H1 (cell line): ENCODE data around the gene ZNF423. TPM values are rescaled to one million over a fixed set of nuclear protein-coding genes. Genes with fewer than 3 reads are reported as not detected.

Experiments
- CTCF ChIA-PET: fragments of 300-600 bp; sonication (Branson Sonifier 250); formaldehyde crosslinking; loops from one replicate; lab custom pipeline; 2021; ENCODE audit not compliant: partially characterized antibody; lab: Charles Lee
- POLR2A ChIA-PET: fragments of 300-600 bp; sonication (Branson Sonifier 250); formaldehyde crosslinking; loops from one replicate; lab custom pipeline; 2021; ENCODE audit warnings: inconsistent platforms; ENCODE audit not compliant: partially characterized antibody; lab: Charles Lee
- DNase-seq, 2 experiments: peaks; one replicate each; pipeline versions ENCODE4 v3.0.0 to v3.0.0-alpha.2; 2010 to 2022; ENCODE audit warnings: low spot score in 2 of 2, low read depth in 1 of 2, mixed read lengths in 1 of 2
- FAIRE-seq: peaks from 2 replicates; lab custom pipeline; 2011; peaks lifted over from hg19 to GRCh38; lab: Jason Lieb, UNC
- H2AFZ ChIP-seq: 2 replicates; pipeline ENCODE4 v1.8.1; 2012; ENCODE audit warnings: low read length, inconsistent platforms
- H2AK5ac ChIP-seq: 2 replicates; pipeline ENCODE4 v1.6.1; 2013; ENCODE audit warnings: low read depth, low read length
- H2BK120ac ChIP-seq: replicated peaks from 2 replicates; pipeline ENCODE3; 2013; ENCODE audit warnings: low read depth, low read length, inconsistent platforms
- H2BK12ac ChIP-seq: 2 replicates; pipeline ENCODE4 v1.6.1; 2013; ENCODE audit warnings: low read depth, low read length
- H2BK15ac ChIP-seq: 2 replicates; pipeline ENCODE4 v1.6.1; 2013; ENCODE audit warnings: low read length
- H2BK20ac ChIP-seq: 2 replicates; pipeline ENCODE4 v1.6.1; 2013; ENCODE audit warnings: low read length
- H2BK5ac ChIP-seq: 2 replicates; pipeline ENCODE4 v1.6.1; 2013; ENCODE audit warnings: low read depth, low read length
- H3K14ac ChIP-seq: 2 replicates; pipeline ENCODE4 v1.6.1; 2013; ENCODE audit warnings: inconsistent platforms; ENCODE audit not compliant: insufficient read length
- H3K18ac ChIP-seq: 2 replicates; pipeline ENCODE4 v1.6.1; 2013; ENCODE audit warnings: low read length; ENCODE audit errors: extremely low read depth
- H3K23ac ChIP-seq: 2 replicates; pipeline ENCODE4 v1.6.1; 2013; ENCODE audit warnings: inconsistent platforms; ENCODE audit not compliant: insufficient read length
- H3K23me2 ChIP-seq: 2 replicates; pipeline ENCODE4 v1.6.1; 2013; ENCODE audit warnings: low read depth, low read length
- H3K27ac ChIP-seq: 2 replicates; pipeline ENCODE4 v1.6.1; 2011; ENCODE audit warnings: low read depth, low read length, inconsistent platforms
- H3K27me3 ChIP-seq, 4 experiments: replicated peaks in 1 of 4; 1 replicate in 1 of 4; 2 replicates in 3 of 4; pipeline versions ENCODE4 v1.6.1 to v1.8.1; 2011 to 2013; ENCODE audit warnings: low read length in 3 of 4, mild to moderate bottlenecking in 3 of 4, inconsistent platforms in 2 of 4, mixed read lengths in 2 of 4, moderate library complexity in 1 of 4; ENCODE audit not compliant: control insufficient read depth in 3 of 4, insufficient read depth in 3 of 4; ENCODE audit errors: extremely low read depth in 1 of 4
- H3K36me3 ChIP-seq, 4 experiments: 2 replicates each; pipeline versions ENCODE4 v1.6.1 to v1.8.1; 2011 to 2013; ENCODE audit warnings: mild to moderate bottlenecking in 4 of 4, low read length in 3 of 4, moderate library complexity in 2 of 4, control low read depth in 1 of 4, inconsistent platforms in 1 of 4; ENCODE audit not compliant: insufficient read depth in 4 of 4, control insufficient read depth in 2 of 4
- H3K4ac ChIP-seq: replicated peaks from 2 replicates; pipeline ENCODE3; 2013; ENCODE audit warnings: low read length, low read depth, mixed read lengths, inconsistent platforms; ENCODE audit not compliant: insufficient read length
- H3K4me1 ChIP-seq, 4 experiments: replicated peaks in 1 of 4; 1 replicate in 1 of 4; 2 replicates in 3 of 4; pipeline versions ENCODE4 v1.6.1 to v1.8.1; 2011 to 2013; ENCODE audit warnings: low read length in 3 of 4, inconsistent platforms in 2 of 4, mixed read lengths in 1 of 4; ENCODE audit not compliant: insufficient read depth in 4 of 4, control insufficient read depth in 3 of 4
- H3K4me2 ChIP-seq, 2 experiments: 2 replicates each; pipeline versions ENCODE4 v1.6.1 to v1.8.1; 2011 to 2013; ENCODE audit warnings: low read depth in 2 of 2, low read length in 2 of 2, control low read depth in 1 of 2, inconsistent platforms in 1 of 2, mild to moderate bottlenecking in 1 of 2; ENCODE audit not compliant: insufficient read depth in 1 of 2
- H3K4me3 ChIP-seq, 4 experiments: fragments of 200-600, 300-600 bp in 1 of 4; sonication (generic), shearing (Covaris generic), sonication (Bioruptor Twin) in 1 of 4; 2 replicates each; pipeline versions ENCODE4 v1.5.1 to v1.8.1; 2011 to 2016; ENCODE audit warnings: low read length in 4 of 4, low read depth in 3 of 4, control low read depth in 2 of 4, inconsistent platforms in 2 of 4, mild to moderate bottlenecking in 2 of 4, mixed read lengths in 1 of 4, moderate library complexity in 1 of 4; ENCODE audit not compliant: insufficient read depth in 2 of 4; ENCODE audit errors: extremely low read depth in 1 of 4
- H3K56ac ChIP-seq: replicated peaks from 2 replicates; pipeline ENCODE3; 2013; ENCODE audit warnings: low read depth, mild to moderate bottlenecking, mixed read lengths, low read length, inconsistent platforms; ENCODE audit not compliant: insufficient read length
- H3K79me1 ChIP-seq: 2 replicates; pipeline ENCODE4 v1.6.1; 2013; ENCODE audit warnings: low read depth, low read length, control low read depth
- H3K79me2 ChIP-seq, 2 experiments: 2 replicates each; pipeline versions ENCODE4 v1.6.1 to v1.8.1; 2012 to 2013; ENCODE audit warnings: low read length in 2 of 2, mild to moderate bottlenecking in 2 of 2, inconsistent platforms in 1 of 2; ENCODE audit not compliant: insufficient read depth in 2 of 2, control insufficient read depth in 1 of 2
- H3K9ac ChIP-seq, 4 experiments: replicated peaks in 1 of 4; 1 replicate in 1 of 4; 2 replicates in 3 of 4; pipeline versions ENCODE4 v1.6.1 to v1.8.1; 2011 to 2013; ENCODE audit warnings: low read depth in 3 of 4, low read length in 3 of 4, control low read depth in 2 of 4, mild to moderate bottlenecking in 2 of 4, moderate library complexity in 2 of 4, inconsistent platforms in 1 of 4; ENCODE audit errors: extremely low read depth in 1 of 4
- H3K9me3 ChIP-seq, 2 experiments: 2 replicates each; pipeline versions ENCODE4 v1.6.1 to v1.8.1; 2012 to 2013; ENCODE audit warnings: mild to moderate bottlenecking in 2 of 2, moderate library complexity in 2 of 2, control low read depth in 1 of 2, inconsistent platforms in 1 of 2, low read depth in 1 of 2, low read length in 1 of 2, mixed read lengths in 1 of 2; ENCODE audit not compliant: insufficient read depth in 2 of 2
- H4K20me1 ChIP-seq, 2 experiments: replicated peaks in 1 of 2; 2 replicates each; pipeline versions ENCODE3 to v1.8.1; 2011 to 2013; ENCODE audit warnings: inconsistent platforms in 2 of 2, low read length in 2 of 2, mild to moderate bottlenecking in 1 of 2; ENCODE audit not compliant: insufficient read depth in 2 of 2, control insufficient read depth in 1 of 2
- H4K5ac ChIP-seq: 2 replicates; pipeline ENCODE4 v1.6.1; 2013; ENCODE audit warnings: low read length, low read depth, mixed read lengths, inconsistent platforms; ENCODE audit not compliant: insufficient read length
- H4K8ac ChIP-seq: 2 replicates; pipeline ENCODE4 v1.8.0; 2013; ENCODE audit warnings: mild to moderate bottlenecking, moderate library complexity, low read length, inconsistent platforms; ENCODE audit not compliant: insufficient read depth; ENCODE audit errors: extremely low read depth
- H4K91ac ChIP-seq: replicated peaks from 2 replicates; pipeline ENCODE3; 2013; ENCODE audit warnings: low read length, mixed read lengths, inconsistent platforms; ENCODE audit not compliant: insufficient read length
- ATF2 ChIP-seq: IDR thresholded peaks from 2 replicates; pipeline ENCODE4 v1.6.1; 2012; ENCODE audit warnings: low read length, inconsistent platforms
- POU5F1 ChIP-seq: IDR thresholded peaks from 2 replicates; pipeline ENCODE4 v1.6.1; 2011; ENCODE audit warnings: low read depth, mild to moderate bottlenecking, low read length, moderate library complexity
- USF2 ChIP-seq: IDR thresholded peaks from 2 replicates; pipeline ENCODE4 v1.6.1; 2011; ENCODE audit warnings: low read length, improper control_type of control experiment
- WGBS, 2 experiments: shearing (Covaris generic) in 1 of 2; methylation state at CpG; one replicate each; pipeline versions ENCODE4 v1.1.6 to v1.1.7; 2013 to 2015; ENCODE audit warnings: low lambda C conversion rate in 2 of 2, mixed read lengths in 2 of 2, inconsistent platforms in 1 of 2, low coverage in 1 of 2, missing lambda C conversion rate in 1 of 2; ENCODE audit not compliant: insufficient replicate concordance in 2 of 2, insufficient coverage in 1 of 2, insufficient read length in 1 of 2; ENCODE audit errors: extremely low coverage in 1 of 2, missing lambda C conversion rate in 1 of 2; 5-methylcytosine and 5-hydroxymethylcytosine counted together
- polyA plus RNA-seq, 7 experiments: library from polyadenylated mRNA; depleted of rRNA in 3 of 7; stranded (reverse) in 5 of 7; unstranded in 2 of 7; fragments of >200 nt in 5 of 7; fragments of 200-250 nt in 2 of 7; gene quantifications; 1 replicate in 5 of 7; 2 replicates in 1 of 7; 4 replicates in 1 of 7; pipeline versions ENCODE4 v1.2.1 to v1.2.3, GENCODE V29; 2011 to 2013; ENCODE audit warnings: missing spikeins in 2 of 7, mixed read lengths in 2 of 7
- total RNA-seq: library from RNA; stranded (reverse); fragmentation: NEBNext Ultra II Directional; extraction: Animal tissue kit (Norgen Biotek cat#: 25700); gene quantifications from 2 replicates; pipeline ENCODE4 v1.2.1, GENCODE V29; 2021

The ZNF423 gene
- total and polyA plus RNA-seq, 2 of the 8 experiments (the other 6 are each of a cell fraction or from before 2014, with no cell fraction given) = 38.2 to 52.3 TPM

- Histone ChIP-seq H3K27me3 (no peaks in the 10 kb centered on the region), H3K27ac (no peak overlapping the region), H3K36me3 (peaks cover 2 to 8% (median 3%) of the 10 kb centered on the region in 4 experiments; a peak in 2 of 8 replicates), H3K14ac (no peak overlapping the region), H4K8ac (no peak overlapping the region), H3K4ac (no peak overlapping the region), H2BK15ac (no peak overlapping the region), H2AK5ac (no peak overlapping the region), H3K4me2 (no peak overlapping the region), H3K4me3 (no peak overlapping the region), H3K23ac (no peak overlapping the region), H3K18ac (no peak overlapping the region), H3K79me2 (peaks cover 0 to 3% of the 10 kb centered on the region in 2 experiments; a peak in 1 of 4 replicates), H2BK120ac (no peak overlapping the region), H4K5ac (no peak overlapping the region), H4K91ac (no peak overlapping the region), H3K9me3 (peaks cover 7 to 16% of the 10 kb centered on the region in 2 experiments), H2BK5ac (no peak overlapping the region), H3K23me2 (no peaks in the 10 kb centered on the region), H3K9ac (no peak overlapping the region), H3K79me1 (no peaks in the 10 kb centered on the region), H3K4me1 (peaks cover 0 to 6% (median 0%) of the 10 kb centered on the region in 4 experiments; a peak in 2 of 7 replicates), H2BK12ac (no peak overlapping the region), H2AFZ (no peak overlapping the region), H3K56ac (no peak overlapping the region), H4K20me1 (no peaks in the 10 kb centered on the region), H2BK20ac (no peak overlapping the region)
- TF ChIP-seq USF2 (no peak), ATF2 (no peak), POU5F1 (no peak)
- WGBS, 2 experiments = 95% methylated on average over 4 of the region's 4 CpGs; no CpG with 5 or more reads in 1 of the 2 experiments
- no peak for FAIRE-seq
- DNase-seq = no peak
- ChIA-PET POLR2A (no interaction called here), CTCF (interaction anchor here (0.6 to 2.8 kb wide), 8 partner anchors 10 to 1511 kb away, joined by 3 to 9 read pairs (median 3); no protein-coding TSS in a partner anchor)
These were observed 204.7 kb downstream of the ZNF423 start for GRCh38 chr16:49651226-49651625.
